ENCODE measurements around the gene TCAF1. TPM values are rescaled to one million over a fixed set of nuclear protein-coding genes. Genes with fewer than 3 reads are reported as not detected.
A peak's percentile ranks its signal among the peaks of the same experiment; 100 is the strongest.

The TCAF1 gene
- 50.2 TPM for polyA plus RNA-seq (2013, experiment 1 of 2; ENCODE audit: insufficient read length)
- 56.0 TPM for polyA plus RNA-seq (2013, experiment 2 of 2; ENCODE audit: insufficient read length)

- DNase-seq: peak; percentile 95
Measured at GRCh38 chr7:143901668-143902331, at the start of gene TCAF1. TCAF1 (minus strand) TSS chr7:143902176; CDS start chr7:143876608, 25,568 bp downstream.

- DNase-seq: no peak
Measured at GRCh38 chr7:143948733-143949132, 46.8 kb upstream of the TCAF1 start.

GRCh38 chr7:143947111-143947510 is 45.1 kb upstream of the TCAF1 start:
- no peak for DNase-seq

- DNase-seq: no peak
Measured at GRCh38 chr7:143945423-143945822, 43.4 kb upstream of the TCAF1 start.

- DNase-seq: no peak
Measured at GRCh38 chr7:143938379-143939243, 36.6 kb upstream of the TCAF1 start.

- peak; percentile 76 for DNase-seq
Measured at GRCh38 chr7:143936087-143937009, 34.4 kb upstream of the TCAF1 start.

GRCh38 chr7:143934526-143935325 is 32.8 kb upstream of the TCAF1 start, which contains the start of gene OR2F2:
OR2F2 (plus strand) TSS chr7:143935233; CDS start chr7:143935233, 0 bp downstream.
- DNase-seq: peak; percentile 82

- DNase-seq: peak; percentile 12
Measured at GRCh38 chr7:143931739-143932138, 29.8 kb upstream of the TCAF1 start.

GRCh38 chr7:143929224-143929920 is 27.4 kb upstream of the TCAF1 start:
- no peak for DNase-seq

GRCh38 chr7:143924851-143925250 is 22.9 kb upstream of the TCAF1 start:
- no peak for DNase-seq

GRCh38 chr7:143914938-143915652 is 13.1 kb upstream of the TCAF1 start:
- no peak for DNase-seq

GRCh38 chr7:143913945-143914615 is 12.1 kb upstream of the TCAF1 start:
- DNase-seq: no peak

- DNase-seq: no peak
Measured at GRCh38 chr7:143910473-143911248, 8.7 kb upstream of the TCAF1 start.

- DNase-seq: no peak
Measured at GRCh38 chr7:143909863-143910262, 7.9 kb upstream of the TCAF1 start.

- DNase-seq: no peak
Measured at GRCh38 chr7:143908120-143908519, 6.1 kb upstream of the TCAF1 start.

GRCh38 chr7:143906895-143907294 is 4.9 kb upstream of the TCAF1 start:
- no peak for DNase-seq

GRCh38 chr7:143906151-143906550 is 4.2 kb upstream of the TCAF1 start:
- DNase-seq: no peak

GRCh38 chr7:143905509-143905908 is 3.5 kb upstream of the TCAF1 start:
- no peak for DNase-seq

All from fibroblast of skin of scalp (primary cell).